Putamen (tissue), 1 donor: Measurements from ENCODE around the gene PSAP.
A peak's percentile ranks its signal among the peaks of the same experiment; 100 is the strongest.
"Not testable (repeated sequence)": the region's sequence is repeated elsewhere in the genome, so short reads cannot be mapped to it uniquely, and the experiment has no call there.

Experiments used
- DNase-seq: peaks from one replicate; pipeline ENCODE4 v3.0.0-alpha.2; 2016; ENCODE audit warnings: low spot score

PSAP gene

GRCh38 chr10:71873582-71874211 lies 22.6 kb upstream of the PSAP start:
- DNase-seq = no peak

- DNase-seq = not testable (repeated sequence)
Observed at GRCh38 chr10:71869601-71870000, 18.6 kb upstream of the PSAP start.

GRCh38 chr10:71868192-71868697 lies 17.2 kb upstream of the PSAP start:
- no peak for DNase-seq

DNA sequence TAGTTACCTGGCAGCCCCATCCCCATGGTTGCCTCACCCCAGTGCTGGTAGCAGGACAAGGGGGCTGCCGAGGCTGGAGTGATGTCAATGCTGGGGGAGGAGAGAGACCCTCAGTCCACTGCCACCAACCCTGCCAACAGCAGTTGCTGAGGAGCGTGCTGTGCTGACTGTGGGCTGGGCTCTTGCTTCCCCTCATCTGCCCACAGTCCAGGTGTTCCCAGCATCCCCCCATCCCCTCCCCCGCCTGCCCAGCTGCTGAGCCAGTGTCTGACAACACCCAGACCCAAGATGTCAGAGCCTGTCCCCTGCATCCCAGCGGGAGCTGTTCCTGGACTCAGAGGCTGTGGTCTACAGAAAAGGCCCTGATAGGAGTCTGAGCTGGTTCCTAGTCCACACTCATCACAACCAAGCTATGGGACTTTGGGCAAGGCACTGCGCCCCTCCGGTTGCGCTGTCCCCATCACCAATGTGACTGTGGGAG lies 14.6 kb upstream of the PSAP start:
- no peak for DNase-seq

DNA sequence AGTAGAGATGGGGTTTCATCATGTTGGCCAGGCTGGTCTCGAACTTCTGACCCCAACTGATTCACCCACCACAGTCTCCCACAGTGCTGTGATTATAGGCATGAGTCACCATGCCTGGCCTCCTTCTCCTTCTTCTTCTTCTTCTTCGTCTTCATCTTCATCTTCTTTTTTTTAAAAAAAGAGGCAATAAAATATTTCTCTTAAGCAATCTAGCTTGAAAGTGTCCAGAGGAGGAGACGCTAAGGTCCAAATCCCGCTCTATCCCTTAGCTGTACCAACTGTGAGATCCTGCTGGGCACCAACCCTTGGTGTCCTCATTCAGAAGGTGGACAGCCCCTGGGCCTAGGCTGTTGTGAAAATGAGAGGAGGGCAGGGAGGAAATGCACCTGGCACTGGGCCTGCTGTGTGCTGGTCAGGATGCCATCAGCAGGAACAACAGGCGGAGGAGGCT lies 13.9 kb upstream of the PSAP start:
- no peak for DNase-seq

DNA sequence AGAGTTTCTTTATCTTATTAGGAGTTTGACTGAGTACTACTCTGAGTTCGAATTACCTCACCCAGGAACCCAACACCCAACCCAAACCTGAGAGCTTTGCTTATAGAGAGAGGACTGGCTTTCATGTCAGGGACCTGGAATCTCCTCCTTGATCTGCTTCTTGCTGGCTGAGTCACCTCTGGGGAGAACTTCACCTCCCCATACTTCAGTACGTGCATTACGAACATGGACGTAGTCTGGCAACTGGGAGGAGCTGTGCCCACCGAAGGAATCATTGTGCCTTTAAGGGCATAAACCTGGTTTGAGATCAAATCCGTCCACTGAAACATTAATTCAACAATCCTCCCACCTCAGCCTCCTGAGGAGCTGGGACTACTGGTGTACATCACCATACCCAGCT lies 12.2 kb upstream of the PSAP start:
- DNase-seq = no peak

- peak; percentile 96 for DNase-seq
Observed at GRCh38 chr10:71860243-71861029, 9.4 kb upstream of the PSAP start.

GRCh38 chr10:71857934-71858890 lies 7.2 kb upstream of the PSAP start:
- DNase-seq = no peak

DNA sequence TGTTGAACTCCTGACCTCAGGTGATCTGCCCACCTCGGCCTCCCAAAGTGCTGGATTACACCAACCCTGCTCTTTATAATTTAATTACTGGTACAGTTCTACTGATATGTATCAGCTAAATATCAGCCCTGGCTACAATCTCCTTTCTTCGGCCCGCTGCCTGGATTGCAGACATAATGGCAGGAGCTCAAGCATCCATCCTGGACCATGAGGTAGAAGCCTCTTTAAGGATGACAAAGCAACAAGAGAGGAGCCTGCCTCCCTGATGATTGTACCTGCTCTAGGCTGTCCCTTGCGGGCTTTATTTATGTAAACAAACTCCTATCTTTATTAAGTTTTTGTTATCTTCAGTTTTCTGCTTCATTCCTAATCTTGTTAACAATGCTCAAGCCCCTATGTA lies 5.6 kb upstream of the PSAP start:
- no peak for DNase-seq

DNA sequence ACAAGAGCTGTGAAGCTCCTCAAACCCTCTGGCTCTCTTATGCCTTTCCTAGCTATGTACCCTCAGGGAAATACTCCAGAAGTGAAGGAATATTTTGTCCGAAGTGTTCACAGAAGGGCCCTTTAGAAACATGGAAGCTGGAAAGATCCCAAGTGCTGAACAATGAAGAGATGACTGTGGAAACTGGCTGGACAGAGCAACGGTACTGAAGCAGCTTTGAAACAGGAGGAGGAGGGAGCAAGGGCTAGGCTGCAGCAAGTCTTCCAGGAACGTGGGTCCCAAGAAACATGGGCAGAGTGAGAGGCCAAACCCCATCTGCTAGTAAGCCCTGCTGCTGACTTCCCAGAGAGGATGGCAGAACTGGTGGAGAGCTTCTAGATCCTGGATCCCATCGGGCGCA lies 3.0 kb upstream of the PSAP start:
- DNase-seq = peak; percentile 61

GRCh38 chr10:71852355-71852937 lies 1.4 kb upstream of the PSAP start:
- no peak for DNase-seq

DNA sequence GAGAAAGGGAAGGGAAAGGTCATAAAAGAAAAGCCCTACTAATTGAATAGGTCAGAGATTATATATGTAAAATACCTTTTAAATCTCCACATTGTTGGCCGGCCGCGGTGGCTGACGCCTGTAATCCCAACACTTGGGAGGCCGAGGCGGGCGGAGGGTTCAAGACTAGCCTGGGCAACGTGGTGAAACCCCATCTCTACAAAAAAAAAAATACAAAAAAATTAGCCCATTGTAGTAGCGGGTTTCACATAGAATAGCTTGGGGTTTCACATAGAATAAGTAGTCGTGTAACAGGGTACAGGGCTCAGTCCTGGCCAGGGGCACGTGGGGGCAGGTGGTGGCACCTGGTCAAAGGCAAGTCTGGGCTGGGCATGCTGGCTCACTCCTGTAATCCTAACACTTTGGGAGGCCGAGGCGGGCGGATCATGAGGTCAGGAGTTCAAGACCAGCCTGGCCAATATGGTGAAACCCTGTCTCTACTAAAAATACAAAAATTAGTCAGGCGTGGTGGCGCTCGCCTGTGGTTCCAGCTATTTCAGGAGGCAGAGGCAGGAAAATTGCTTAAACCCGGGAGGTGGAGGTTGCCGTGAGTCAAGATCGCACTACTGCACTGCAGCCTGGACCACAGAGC lies 529 bp upstream of the PSAP start:
- DNase-seq = not testable (repeated sequence)

DNA sequence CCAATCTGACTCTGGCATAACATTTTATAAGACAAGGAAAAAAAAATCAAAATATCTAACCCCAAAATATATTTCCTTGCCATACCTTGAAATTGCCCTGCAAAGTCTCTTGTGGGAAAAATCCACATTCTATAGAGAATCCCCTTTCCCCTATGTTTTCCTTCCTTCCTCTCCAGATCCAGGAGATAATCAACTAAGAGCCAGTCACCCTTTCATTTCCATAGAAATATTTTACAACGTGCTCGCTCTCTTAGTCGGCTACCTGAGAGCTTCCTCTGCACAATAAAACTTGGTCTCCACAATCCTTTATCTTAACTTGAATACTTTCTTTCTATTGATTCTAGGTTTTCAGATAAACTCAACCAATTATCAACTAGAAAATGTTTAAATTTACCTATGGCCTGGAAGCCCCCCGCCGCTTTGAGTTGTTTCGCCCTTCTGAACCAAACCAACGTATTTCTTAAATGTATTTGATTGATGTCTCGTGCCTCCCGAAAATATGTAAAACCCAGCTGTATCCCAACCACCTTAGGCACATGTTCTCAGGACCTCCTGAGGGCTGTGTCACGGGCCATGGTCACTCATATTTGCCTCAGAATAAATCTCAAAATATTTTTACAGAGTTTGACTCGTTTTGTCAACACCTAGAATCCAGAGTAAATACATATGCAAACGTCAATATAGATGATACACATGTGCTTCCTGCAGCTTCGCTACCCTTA lies 869 bp downstream of the PSAP start:
- DNase-seq = no peak

DNA sequence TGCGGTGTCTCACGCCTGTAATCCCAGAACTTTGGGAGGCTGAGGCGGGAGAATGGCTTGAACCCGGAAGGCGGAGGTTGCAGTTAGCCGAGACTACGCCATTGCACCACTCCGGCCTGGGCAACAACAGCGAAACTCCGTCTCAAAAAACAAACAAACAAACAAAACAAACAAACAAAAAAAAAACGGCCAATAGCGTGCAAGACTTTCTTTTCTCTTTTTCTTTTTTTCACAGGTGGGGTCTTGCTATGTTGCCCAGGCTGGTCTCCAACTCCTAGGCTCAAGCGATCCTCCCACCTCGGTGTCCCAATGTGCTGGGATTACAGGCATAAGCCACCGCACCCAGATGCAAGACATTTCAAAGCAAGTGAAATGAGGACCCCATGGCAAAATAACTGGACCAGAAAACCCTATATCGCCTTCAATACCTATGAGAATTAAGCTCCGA lies 1.6 kb downstream of the PSAP start:
- DNase-seq = no peak

GRCh38 chr10:71848325-71849275 lies 2.5 kb downstream of the PSAP start:
- DNase-seq = no peak

GRCh38 chr10:71847418-71847817 lies 3.6 kb downstream of the PSAP start:
- DNase-seq = no peak

DNA sequence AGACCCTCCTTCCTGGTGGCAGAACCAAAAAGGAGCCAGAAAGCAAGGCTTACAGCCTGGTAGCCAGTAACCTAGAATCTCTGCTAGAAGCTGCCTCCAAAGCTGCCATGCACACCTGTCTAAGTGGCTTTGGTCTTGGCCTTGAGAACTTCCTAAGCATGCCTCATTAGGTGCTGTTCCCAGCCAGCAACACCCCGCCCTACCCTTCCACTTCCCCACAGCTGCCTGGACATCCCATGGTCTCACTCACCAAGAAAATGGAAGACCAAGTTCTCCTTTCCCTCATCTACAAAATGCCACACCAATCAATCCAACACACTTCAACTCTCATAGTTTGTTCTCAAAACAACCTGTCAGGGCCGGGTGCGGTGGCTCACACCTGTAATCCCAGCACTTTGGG lies 4.2 kb downstream of the PSAP start:
- DNase-seq = no peak

GRCh38 chr10:71845410-71846405 lies 5.3 kb downstream of the PSAP start:
- no peak for DNase-seq
